ENCODE measurements around the gene MEN1. TPM values are rescaled to one million over a fixed set of nuclear protein-coding genes. Genes with fewer than 3 reads are reported as not detected.

Gene MEN1
- total and polyA plus RNA-seq, 2 of the 13 experiments (the other 11 are each of a cell fraction or from before 2014, with no cell fraction given), result 20.5 to 27.3 TPM

DNA sequence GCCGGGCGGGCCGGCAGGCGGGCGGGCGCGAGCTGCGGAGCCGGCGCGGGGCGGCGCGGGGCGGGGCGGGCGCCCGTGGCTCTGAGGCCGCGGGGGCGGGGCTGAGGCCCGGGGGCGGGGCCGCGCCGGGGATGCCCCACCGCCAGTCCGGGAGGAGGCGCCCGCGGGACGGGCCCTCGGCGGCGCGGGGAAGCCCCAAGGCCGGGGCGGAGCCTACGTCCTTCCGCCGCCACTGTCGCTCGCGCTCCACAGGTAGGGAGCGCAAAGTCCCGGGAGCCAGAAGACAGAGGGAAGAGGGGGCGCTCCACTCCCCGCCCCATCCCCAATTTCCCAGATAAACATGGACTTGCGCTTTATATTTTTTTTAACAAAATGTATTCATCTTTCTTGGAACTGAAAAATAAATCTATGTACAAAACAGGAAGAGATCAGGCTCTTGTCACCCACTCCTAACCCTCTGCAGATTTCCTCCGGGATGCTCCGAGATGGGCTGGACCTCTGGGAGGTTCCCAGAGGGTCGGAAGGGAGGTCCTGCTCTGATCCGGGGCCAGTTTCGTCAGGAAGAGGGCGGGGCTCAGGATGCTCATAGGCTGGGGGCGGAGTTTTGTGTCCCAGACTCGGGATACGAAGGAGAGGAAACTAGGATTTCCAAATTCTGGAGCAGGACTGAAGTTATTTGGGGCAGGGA, 7.0 kb downstream of the MEN1 start, which contains the start of gene MAP4K2 (continued):
- TF ChIP-seq, protein P1, sequence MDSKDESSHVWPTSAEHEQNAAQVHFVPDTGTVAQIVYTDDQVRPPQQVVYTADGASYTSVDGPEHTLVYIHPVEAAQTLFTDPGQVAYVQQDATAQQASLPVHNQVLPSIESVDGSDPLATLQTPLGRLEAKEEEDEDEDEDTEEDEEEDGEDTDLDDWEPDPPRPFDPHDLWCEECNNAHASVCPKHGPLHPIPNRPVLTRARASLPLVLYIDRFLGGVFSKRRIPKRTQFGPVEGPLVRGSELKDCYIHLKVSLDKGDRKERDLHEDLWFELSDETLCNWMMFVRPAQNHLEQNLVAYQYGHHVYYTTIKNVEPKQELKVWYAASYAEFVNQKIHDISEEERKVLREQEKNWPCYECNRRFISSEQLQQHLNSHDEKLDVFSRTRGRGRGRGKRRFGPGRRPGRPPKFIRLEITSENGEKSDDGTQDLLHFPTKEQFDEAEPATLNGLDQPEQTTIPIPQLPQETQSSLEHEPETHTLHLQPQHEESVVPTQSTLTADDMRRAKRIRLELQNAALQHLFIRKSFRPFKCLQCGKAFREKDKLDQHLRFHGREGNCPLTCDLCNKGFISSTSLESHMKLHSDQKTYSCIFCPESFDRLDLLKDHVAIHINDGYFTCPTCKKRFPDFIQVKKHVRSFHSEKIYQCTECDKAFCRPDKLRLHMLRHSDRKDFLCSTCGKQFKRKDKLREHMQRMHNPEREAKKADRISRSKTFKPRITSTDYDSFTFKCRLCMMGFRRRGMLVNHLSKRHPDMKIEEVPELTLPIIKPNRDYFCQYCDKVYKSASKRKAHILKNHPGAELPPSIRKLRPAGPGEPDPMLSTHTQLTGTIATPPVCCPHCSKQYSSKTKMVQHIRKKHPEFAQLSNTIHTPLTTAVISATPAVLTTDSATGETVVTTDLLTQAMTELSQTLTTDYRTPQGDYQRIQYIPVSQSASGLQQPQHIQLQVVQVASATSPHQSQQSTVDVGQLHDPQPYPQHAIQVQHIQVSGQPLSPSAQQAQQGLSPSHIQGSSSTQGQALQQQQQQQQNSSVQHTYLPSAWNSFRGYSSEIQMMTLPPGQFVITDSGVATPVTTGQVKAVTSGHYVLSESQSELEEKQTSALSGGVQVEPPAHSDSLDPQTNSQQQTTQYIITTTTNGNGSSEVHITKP (CRISPR knock-in tag; IDR thresholded peaks at IDR 0.05; ENCODE audit: low read depth), result 0 out of 2 replicates have a peak, but pooled peaks have one; percentile 38
- TF ChIP-seq CREM (IDR thresholded peaks at IDR 0.05) (peak; percentile 19; the same call in 1 of the 2 replicates), CREM (CRISPR knock-in tag; IDR thresholded peaks at IDR 0.05) (no peak), GATAD2A (CRISPR knock-in tag; IDR thresholded peaks at IDR 0.05) (peak; percentile 11; the same call in 1 of the 2 replicates), PHF21A (CRISPR knock-in tag; IDR thresholded peaks at IDR 0.05) (0 out of 2 replicates have a peak, but pooled peaks have one; percentile 29), ZNF354B (CRISPR knock-in tag; IDR thresholded peaks at IDR 0.05) (no peak), ZNF205 (CRISPR knock-in tag; IDR thresholded peaks at IDR 0.05) (peak; percentile 10; the same call in 1 of the 2 replicates), SIN3A (IDR thresholded peaks at IDR 0.05; ENCODE audit: borderline replicate concordance, low read depth, low read length) (peak; percentile 39; the same call in 1 of the 2 replicates), YEATS4 (CRISPR knock-in tag; IDR thresholded peaks at IDR 0.05; ENCODE audit: borderline replicate concordance) (peak; percentile 61; the same call in 1 of the 2 replicates), HES4 (CRISPR knock-in tag; IDR thresholded peaks at IDR 0.05; ENCODE audit: borderline replicate concordance) (no peak), TCF7L2 (IDR thresholded peaks at IDR 0.05; ENCODE audit: low read depth, low read length) (no peak), U2AF2 (IDR thresholded peaks at IDR 0.05; ENCODE audit: low read depth, low read length) (no peak), ZNF737 (CRISPR knock-in tag; IDR thresholded peaks at IDR 0.05; ENCODE audit: borderline replicate concordance) (no peak), CBFB (CRISPR knock-in tag; IDR thresholded peaks at IDR 0.05) (0 out of 2 replicates have a peak, but pooled peaks have one; percentile 25), ARNT (IDR thresholded peaks at IDR 0.05) (no peak), TAF1 (CRISPR knock-in tag; IDR thresholded peaks at IDR 0.05) (peak; percentile 23; the same call in 1 of the 2 replicates), ZNF703 (CRISPR knock-in tag; IDR thresholded peaks at IDR 0.05; ENCODE audit: borderline replicate concordance) (0 out of 2 replicates have a peak, but pooled peaks have one; percentile 33), ZNF816 (CRISPR knock-in tag; IDR thresholded peaks at IDR 0.05; ENCODE audit: borderline replicate concordance) (0 out of 2 replicates have a peak, but pooled peaks have one; percentile 53), ZNF350 (CRISPR knock-in tag; IDR thresholded peaks at IDR 0.05; ENCODE audit: borderline replicate concordance, low read depth) (peak; percentile 37; the same call in 1 of the 2 replicates), ISL2 (CRISPR knock-in tag; IDR thresholded peaks at IDR 0.05) (0 out of 2 replicates have a peak, but pooled peaks have one; percentile 24), POLR2G (IDR thresholded peaks at IDR 0.05; ENCODE audit: low read depth, low read length) (peak; percentile 69), HOXA3 (CRISPR knock-in tag; IDR thresholded peaks at IDR 0.05) (peak; percentile 25; the same call in 1 of the 2 replicates)
- TF ChIP-seq, protein P2, sequence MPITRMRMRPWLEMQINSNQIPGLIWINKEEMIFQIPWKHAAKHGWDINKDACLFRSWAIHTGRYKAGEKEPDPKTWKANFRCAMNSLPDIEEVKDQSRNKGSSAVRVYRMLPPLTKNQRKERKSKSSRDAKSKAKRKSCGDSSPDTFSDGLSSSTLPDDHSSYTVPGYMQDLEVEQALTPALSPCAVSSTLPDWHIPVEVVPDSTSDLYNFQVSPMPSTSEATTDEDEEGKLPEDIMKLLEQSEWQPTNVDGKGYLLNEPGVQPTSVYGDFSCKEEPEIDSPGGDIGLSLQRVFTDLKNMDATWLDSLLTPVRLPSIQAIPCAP (CRISPR knock-in tag; IDR thresholded peaks at IDR 0.05; ENCODE audit: low read depth), result no peak
- TF ChIP-seq, protein P3, sequence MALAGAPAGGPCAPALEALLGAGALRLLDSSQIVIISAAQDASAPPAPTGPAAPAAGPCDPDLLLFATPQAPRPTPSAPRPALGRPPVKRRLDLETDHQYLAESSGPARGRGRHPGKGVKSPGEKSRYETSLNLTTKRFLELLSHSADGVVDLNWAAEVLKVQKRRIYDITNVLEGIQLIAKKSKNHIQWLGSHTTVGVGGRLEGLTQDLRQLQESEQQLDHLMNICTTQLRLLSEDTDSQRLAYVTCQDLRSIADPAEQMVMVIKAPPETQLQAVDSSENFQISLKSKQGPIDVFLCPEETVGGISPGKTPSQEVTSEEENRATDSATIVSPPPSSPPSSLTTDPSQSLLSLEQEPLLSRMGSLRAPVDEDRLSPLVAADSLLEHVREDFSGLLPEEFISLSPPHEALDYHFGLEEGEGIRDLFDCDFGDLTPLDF (CRISPR knock-in tag; IDR thresholded peaks at IDR 0.05), result no peak
- TF ChIP-seq, protein P4, sequence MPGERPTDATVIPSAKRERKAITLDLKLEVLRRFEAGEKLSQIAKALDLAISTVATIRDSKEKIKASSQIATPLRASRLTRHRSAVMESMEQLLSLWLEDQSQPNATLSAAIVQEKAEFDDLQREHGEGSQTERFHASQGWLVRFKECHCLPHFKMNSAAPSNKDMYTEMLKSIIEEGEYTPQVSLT (CRISPR knock-in tag; IDR thresholded peaks at IDR 0.05; ENCODE audit: borderline replicate concordance, low read depth), result no peak

All from HepG2 (cell line).